SH-SY5Y (cell line): ENCODE results near the gene AP3B1.

Experiments
- GATA2 ChIP-seq: IDR thresholded peaks from 2 replicates; pipeline ENCODE4 v1.6.1; 2011; ENCODE audit warnings: mild to moderate bottlenecking, low read depth, low read length
- GATA3 ChIP-seq: IDR thresholded peaks from 2 replicates; pipeline ENCODE4 v1.6.1; 2011; ENCODE audit warnings: low read depth, mild to moderate bottlenecking, low read length, moderate library complexity

DNA sequence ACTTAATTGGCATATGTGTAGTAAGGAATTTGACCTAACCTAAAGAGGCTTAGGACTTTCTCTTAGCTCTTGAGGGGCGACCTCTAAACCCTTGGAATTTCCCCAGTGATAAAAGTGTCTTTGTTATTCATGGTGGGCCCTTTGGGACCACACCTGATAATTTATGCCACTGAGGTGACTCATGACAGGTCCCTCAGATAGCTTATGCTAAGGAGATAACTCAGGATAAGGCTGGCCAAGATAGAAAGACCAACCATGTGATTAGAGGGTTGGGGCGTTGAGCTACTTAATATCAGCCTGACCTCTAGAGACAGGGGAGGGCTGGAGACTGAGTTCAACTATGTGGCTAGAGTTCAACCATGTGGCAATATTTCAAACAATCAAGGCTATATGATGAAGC lies 218.1 kb downstream of the AP3B1 start:
- TF ChIP-seq GATA3 (no peak), GATA2 (no peak)
